A549 (cell line): ENCODE data around the gene TDO2.

Source experiments
- CBX2 ChIP-seq: fragments of 200-600 bp; sonication (generic); IDR thresholded peaks from 2 replicates; pipeline ENCODE4 v1.6.1; 2016; ENCODE audit warnings: low read depth, mild to moderate bottlenecking, borderline replicate concordance
- CTCF ChIP-seq: fragments of >200 bp; sonication (Bioruptor Twin); formaldehyde crosslinking; IDR thresholded peaks from 3 replicates; pipeline ENCODE4 v1.5.1; 2016
- JUNB ChIP-seq: fragments of >200 bp; sonication (Bioruptor Twin); formaldehyde crosslinking; IDR thresholded peaks from 2 replicates; pipeline ENCODE4 v1.6.1; 2016
- KDM5A ChIP-seq: fragments of 200-600 bp; sonication (generic); IDR thresholded peaks from 2 replicates; pipeline ENCODE4 v1.6.1; 2016; ENCODE audit warnings: antibody characterized with exemption, mild to moderate bottlenecking
- NPAS2 ChIP-seq: fragments of 250-450 bp; sonication (Bioruptor Pico); IDR thresholded peaks from 2 replicates; pipeline ENCODE4 v1.8.0; 2022; ENCODE audit warnings: mild to moderate bottlenecking, moderate library complexity, borderline replicate concordance
- RAD21 ChIP-seq, 2 experiments: fragments of >200 bp in 1 of 2; sonication (Bioruptor Twin) in 1 of 2; formaldehyde crosslinking in 1 of 2; IDR thresholded peaks in 1 of 2; conservative IDR thresholded peaks in 1 of 2; 2 replicates in 1 of 2; 3 replicates in 1 of 2; pipeline ENCODE4 v1.6.1; 2012 to 2018; ENCODE audit warnings: inconsistent platforms in 1 of 2
- RFX5 ChIP-seq: fragments of 450-650 bp; IDR thresholded peaks from 2 replicates; pipeline ENCODE4 v1.7.1; 2014; ENCODE audit warnings: antibody characterized with exemption, mild to moderate bottlenecking, moderate library complexity
- SMC3 ChIP-seq: fragments of >200 bp; sonication (Bioruptor Twin); formaldehyde crosslinking; IDR thresholded peaks from 3 replicates; pipeline ENCODE4 v1.6.1; 2018; ENCODE audit warnings: inconsistent platforms

- TF ChIP-seq RFX5 (no peak), JUNB (no peak), CTCF (no peak), RAD21 (conservative IDR thresholded peaks at IDR 0.05 in 1 of 2, IDR thresholded peaks at IDR 0.05 in 1 of 2) (no peak), NPAS2 (no peak), SMC3 (no peak), CBX2 (no peak), KDM5A (no peak)
These were observed 49.0 kb downstream of the TDO2 start for GRCh38 chr4:155952501-155952901.
